H9 (cell line): ENCODE data around the gene BICD1. TPM values are rescaled to one million over a fixed set of nuclear protein-coding genes. Genes with fewer than 3 reads are reported as not detected.

ENCODE experiments used
- DNase-seq: peaks from one replicate; pipeline ENCODE4 v3.0.0-alpha.2; 2017
- H2AFZ ChIP-seq: one replicate; pipeline ENCODE4 v1.6.1; 2013; ENCODE audit warnings: mild to moderate bottlenecking, low read length, control low read depth, moderate library complexity
- H2AK5ac ChIP-seq: 2 replicates; pipeline ENCODE4 v1.6.1; 2013; ENCODE audit warnings: low read length, control low read depth, mixed read lengths; ENCODE audit not compliant: insufficient read length
- H2BK120ac ChIP-seq: one replicate; pipeline ENCODE4 v1.6.1; 2013; ENCODE audit warnings: low read depth, mild to moderate bottlenecking, low read length, control low read depth, inconsistent platforms; ENCODE audit not compliant: poor library complexity, severe bottlenecking
- H2BK12ac ChIP-seq: 2 replicates; pipeline ENCODE4 v1.6.1; 2013; ENCODE audit warnings: low read length, control low read depth, mixed read lengths, low read depth; ENCODE audit not compliant: insufficient read length
- H2BK15ac ChIP-seq: 2 replicates; pipeline ENCODE4 v1.6.1; 2013; ENCODE audit warnings: low read depth, low read length, control low read depth
- H2BK20ac ChIP-seq: one replicate; pipeline ENCODE4 v1.6.1; 2013; ENCODE audit warnings: low read depth, mild to moderate bottlenecking, low read length, control low read depth, inconsistent platforms; ENCODE audit not compliant: poor library complexity, severe bottlenecking
- H2BK5ac ChIP-seq: 2 replicates; pipeline ENCODE4 v1.6.1; 2013; ENCODE audit warnings: low read length, control low read depth, mixed read lengths; ENCODE audit not compliant: insufficient read length
- H3K14ac ChIP-seq: 2 replicates; pipeline ENCODE4 v1.6.1; 2013; ENCODE audit warnings: low read length, control low read depth; ENCODE audit not compliant: insufficient read depth
- H3K18ac ChIP-seq: 2 replicates; pipeline ENCODE4 v1.6.1; 2013; ENCODE audit warnings: low read depth, mild to moderate bottlenecking, mixed read lengths, low read length, control low read depth; ENCODE audit not compliant: insufficient read length
- H3K23ac ChIP-seq: 2 replicates; pipeline ENCODE4 v1.6.1; 2013; ENCODE audit warnings: low read length, control low read depth, mixed read lengths, low read depth; ENCODE audit not compliant: insufficient read length
- H3K23me2 ChIP-seq: 2 replicates; pipeline ENCODE4 v1.6.1; 2013; ENCODE audit warnings: low read depth, mild to moderate bottlenecking, mixed read lengths, low read length, control low read depth; ENCODE audit not compliant: insufficient read length, poor library complexity, severe bottlenecking
- H3K27ac ChIP-seq: 2 replicates; pipeline ENCODE4 v1.5.1; 2013; ENCODE audit warnings: low read length, control low read depth, mixed read lengths, low read depth; ENCODE audit not compliant: insufficient read length
- H3K27me3 ChIP-seq: 2 replicates; pipeline ENCODE4 v1.6.1; 2013; ENCODE audit warnings: low read length, control low read depth, inconsistent platforms; ENCODE audit not compliant: insufficient read depth
- H3K4ac ChIP-seq: 2 replicates; pipeline ENCODE4 v1.6.1; 2013; ENCODE audit warnings: low read depth, mild to moderate bottlenecking, control low read depth, inconsistent platforms, low read length, moderate library complexity
- H3K4me1 ChIP-seq: 2 replicates; pipeline ENCODE4 v1.6.1; 2013; ENCODE audit warnings: low read length, control low read depth, inconsistent platforms; ENCODE audit not compliant: insufficient read depth
- H3K4me2 ChIP-seq: 2 replicates; pipeline ENCODE4 v1.6.1; 2013; ENCODE audit warnings: low read length, control low read depth, mixed read lengths; ENCODE audit not compliant: insufficient read length, insufficient read depth
- H3K56ac ChIP-seq: 2 replicates; pipeline ENCODE4 v1.6.1; 2013; ENCODE audit warnings: low read depth, mild to moderate bottlenecking, mixed read lengths, low read length, control low read depth; ENCODE audit not compliant: insufficient read length
- H3K79me1 ChIP-seq: 2 replicates; pipeline ENCODE4 v1.6.1; 2013; ENCODE audit warnings: low read depth, mild to moderate bottlenecking, moderate library complexity, low read length, control low read depth, inconsistent platforms; ENCODE audit not compliant: insufficient read depth, poor library complexity, severe bottlenecking
- H3K79me2 ChIP-seq: 2 replicates; pipeline ENCODE4 v1.6.1; 2013; ENCODE audit warnings: low read length, control low read depth, inconsistent platforms; ENCODE audit not compliant: insufficient read depth
- H3K9ac ChIP-seq: 2 replicates; pipeline ENCODE4 v1.6.1; 2013; ENCODE audit warnings: low read length, control low read depth, mixed read lengths; ENCODE audit not compliant: insufficient read length; ENCODE audit errors: extremely low read depth
- H3K9me3 ChIP-seq: one replicate; pipeline ENCODE4 v1.6.1; 2013; ENCODE audit warnings: low read depth, low read length, inconsistent platforms; ENCODE audit not compliant: control insufficient read depth
- H3T11ph ChIP-seq: one replicate; pipeline ENCODE4 v1.6.1; 2013; ENCODE audit warnings: mild to moderate bottlenecking, low read length, control low read depth, inconsistent platforms
- H4K20me1 ChIP-seq: one replicate; pipeline ENCODE4 v1.6.1; 2013; ENCODE audit not compliant: control insufficient read depth, insufficient read length, insufficient read depth
- H4K5ac ChIP-seq: 2 replicates; pipeline ENCODE4 v1.6.1; 2013; ENCODE audit warnings: low read depth, mild to moderate bottlenecking, mixed read lengths, low read length, control low read depth; ENCODE audit not compliant: insufficient read length
- H4K8ac ChIP-seq: replicated peaks from 2 replicates; pipeline ENCODE4 v1.6.1; 2013; ENCODE audit warnings: low read length, control low read depth, mixed read lengths, low read depth; ENCODE audit not compliant: insufficient read length
- H4K91ac ChIP-seq: 2 replicates; pipeline ENCODE4 v1.6.1; 2013; ENCODE audit warnings: low read depth, mild to moderate bottlenecking, moderate library complexity, mixed read lengths, low read length, control low read depth; ENCODE audit not compliant: insufficient read length
- H3K27ac Mint-ChIP-seq, 3 experiments: 2 replicates in 2 of 3; 3 replicates in 1 of 3; pipeline ENCODE4 v1.8.0; 2020 to 2021; ENCODE audit warnings: mixed read lengths in 3 of 3, mild to moderate bottlenecking in 1 of 3, moderate library complexity in 1 of 3
- H3K27me3 Mint-ChIP-seq: 2 replicates; pipeline ENCODE4 v1.8.0; 2021; ENCODE audit warnings: low read depth, mild to moderate bottlenecking, moderate library complexity, mixed read lengths
- H3K36me3 Mint-ChIP-seq, 3 experiments: 2 replicates in 2 of 3; 3 replicates in 1 of 3; pipeline ENCODE4 v1.8.0; 2020 to 2021; ENCODE audit warnings: low read depth in 3 of 3, mixed read lengths in 3 of 3; ENCODE audit not compliant: insufficient read depth in 1 of 3
- H3K4me1 Mint-ChIP-seq, 2 experiments: 2 replicates each; pipeline ENCODE4 v1.8.0; 2020; ENCODE audit warnings: mixed read lengths in 2 of 2
- H3K4me3 Mint-ChIP-seq, 2 experiments: 2 replicates in 1 of 2; 3 replicates in 1 of 2; pipeline ENCODE4 v1.8.0; 2020 to 2021; ENCODE audit warnings: mild to moderate bottlenecking in 2 of 2, mixed read lengths in 2 of 2, moderate library complexity in 1 of 2
- H3K9me3 Mint-ChIP-seq, 2 experiments: 2 replicates in 1 of 2; 3 replicates in 1 of 2; pipeline ENCODE4 v1.8.0; 2020; ENCODE audit warnings: mild to moderate bottlenecking in 2 of 2, mixed read lengths in 2 of 2, moderate library complexity in 1 of 2
- WGBS: extraction: QIAGEN DNeasy Blood & Tissue Kit; methylation state at CpG from one replicate; pipeline ENCODE4 v1.1.7; 2013; ENCODE audit warnings: missing lambda C conversion rate, low lambda C conversion rate, mixed read lengths; ENCODE audit not compliant: insufficient read length; ENCODE audit errors: extremely low coverage; 5-methylcytosine and 5-hydroxymethylcytosine counted together
- total RNA-seq: library from RNA; stranded (reverse); gene quantifications from 2 replicates; pipeline ENCODE4 v1.2.1, GENCODE V29; 2021
- TF ChIP-seq, protein P1 (sequence below): fragments of 200-600 bp; sonication (generic); conservative IDR thresholded peaks from 3 replicates; pipeline ENCODE4 v1.8.0; 2021; ENCODE audit warnings: antibody characterized with exemption, mild to moderate bottlenecking

The BICD1 gene
- total RNA-seq, 1 experiment from 2014 or later, result 134 TPM

GRCh38 chr12:32135967-32136366, 29.3 kb downstream of the BICD1 start:
- no peak for DNase-seq
- Histone ChIP-seq H3K18ac (no peak overlapping the region), H4K20me1 (no peaks in the 10 kb centered on the region), H2BK5ac (no peak overlapping the region), H3T11ph (no peak overlapping the region), H3K27me3 (no peaks in the 10 kb centered on the region), H3K4me2 (no peak overlapping the region), H3K27ac (no peak overlapping the region), H4K91ac (no peak overlapping the region), H3K79me2 (no peaks in the 10 kb centered on the region; the same call in 1 of the 2 replicates), H3K23me2 (no peaks in the 10 kb centered on the region), H3K4me1 (peaks cover 3% of the 10 kb centered on the region; the same call in 1 of the 2 replicates), H2BK15ac (no peak overlapping the region), H2AFZ (no peak overlapping the region), H4K5ac (no peak overlapping the region), H2BK20ac (no peak overlapping the region), H2BK120ac (no peak overlapping the region), H2AK5ac (no peak overlapping the region), H3K9me3 (no peaks in the 10 kb centered on the region), H3K23ac (no peak overlapping the region), H3K9ac (no peak overlapping the region), H3K14ac (no peak overlapping the region), H2BK12ac (no peak overlapping the region), H3K56ac (no peak overlapping the region), H3K4ac (no peak overlapping the region), H4K8ac (no peak overlapping the region), H3K79me1 (peaks cover 4% of the 10 kb centered on the region)
- Mint-ChIP-seq H3K4me1 (peaks cover 55 to 56% of the 10 kb centered on the region in 2 experiments), H3K36me3 (peaks cover 0 to 16% (median 16%) of the 10 kb centered on the region in 3 experiments; a peak in 4 of 7 replicates), H3K27ac (peak overlapping the region in 1 of 3 experiments; percentile 8; a peak in 2 of 7 replicates), H3K4me3 (no peak overlapping the region), H3K9me3 (no peaks in the 10 kb centered on the region), H3K27me3 (no peaks in the 10 kb centered on the region)
- no CpG with 5 or more reads among the region's 2 CpGs for WGBS
- TF ChIP-seq, protein P1, sequence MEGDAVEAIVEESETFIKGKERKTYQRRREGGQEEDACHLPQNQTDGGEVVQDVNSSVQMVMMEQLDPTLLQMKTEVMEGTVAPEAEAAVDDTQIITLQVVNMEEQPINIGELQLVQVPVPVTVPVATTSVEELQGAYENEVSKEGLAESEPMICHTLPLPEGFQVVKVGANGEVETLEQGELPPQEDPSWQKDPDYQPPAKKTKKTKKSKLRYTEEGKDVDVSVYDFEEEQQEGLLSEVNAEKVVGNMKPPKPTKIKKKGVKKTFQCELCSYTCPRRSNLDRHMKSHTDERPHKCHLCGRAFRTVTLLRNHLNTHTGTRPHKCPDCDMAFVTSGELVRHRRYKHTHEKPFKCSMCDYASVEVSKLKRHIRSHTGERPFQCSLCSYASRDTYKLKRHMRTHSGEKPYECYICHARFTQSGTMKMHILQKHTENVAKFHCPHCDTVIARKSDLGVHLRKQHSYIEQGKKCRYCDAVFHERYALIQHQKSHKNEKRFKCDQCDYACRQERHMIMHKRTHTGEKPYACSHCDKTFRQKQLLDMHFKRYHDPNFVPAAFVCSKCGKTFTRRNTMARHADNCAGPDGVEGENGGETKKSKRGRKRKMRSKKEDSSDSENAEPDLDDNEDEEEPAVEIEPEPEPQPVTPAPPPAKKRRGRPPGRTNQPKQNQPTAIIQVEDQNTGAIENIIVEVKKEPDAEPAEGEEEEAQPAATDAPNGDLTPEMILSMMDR, result no peak
